ENCODE results near the gene ADIPOQ.

The ADIPOQ gene

GRCh38 chr3:186841620-186842019 is 890 bp upstream of the ADIPOQ start:
- Histone ChIP-seq H3K9ac (ENCODE audit: low read length) (no peak overlapping the region), H2AFZ (ENCODE audit: low read length) (no peak overlapping the region), H3K4me2 (ENCODE audit: low read length) (no peak overlapping the region), H3K27me3 (ENCODE audit: insufficient read depth, low read length) (peaks cover under 1% of the 10 kb centered on the region; the same call in 1 of the 2 replicates), H3K79me2 (ENCODE audit: insufficient read depth, low read length) (no peaks in the 10 kb centered on the region), H3K36me3 (ENCODE audit: insufficient read depth, low read length) (no peaks in the 10 kb centered on the region), H3K9me3 (ENCODE audit: low read length) (no peaks in the 10 kb centered on the region), H4K20me1 (ENCODE audit: insufficient read depth, low read length) (no peaks in the 10 kb centered on the region), H3F3A (ENCODE audit: insufficient read depth, low read length) (no peaks in the 10 kb centered on the region), H3K4me1 (ENCODE audit: insufficient read depth, low read length, severe bottlenecking) (no peaks in the 10 kb centered on the region), H3K27ac (ENCODE audit: low read depth, low read length, poor library complexity, severe bottlenecking) (no peak overlapping the region), H3K4me3 (ENCODE audit: low read depth, low read length, poor library complexity, severe bottlenecking) (no peak overlapping the region), H3K9me2 (ENCODE audit: low read depth, low read length) (no peaks in the 10 kb centered on the region)
- TF ChIP-seq, protein P1, sequence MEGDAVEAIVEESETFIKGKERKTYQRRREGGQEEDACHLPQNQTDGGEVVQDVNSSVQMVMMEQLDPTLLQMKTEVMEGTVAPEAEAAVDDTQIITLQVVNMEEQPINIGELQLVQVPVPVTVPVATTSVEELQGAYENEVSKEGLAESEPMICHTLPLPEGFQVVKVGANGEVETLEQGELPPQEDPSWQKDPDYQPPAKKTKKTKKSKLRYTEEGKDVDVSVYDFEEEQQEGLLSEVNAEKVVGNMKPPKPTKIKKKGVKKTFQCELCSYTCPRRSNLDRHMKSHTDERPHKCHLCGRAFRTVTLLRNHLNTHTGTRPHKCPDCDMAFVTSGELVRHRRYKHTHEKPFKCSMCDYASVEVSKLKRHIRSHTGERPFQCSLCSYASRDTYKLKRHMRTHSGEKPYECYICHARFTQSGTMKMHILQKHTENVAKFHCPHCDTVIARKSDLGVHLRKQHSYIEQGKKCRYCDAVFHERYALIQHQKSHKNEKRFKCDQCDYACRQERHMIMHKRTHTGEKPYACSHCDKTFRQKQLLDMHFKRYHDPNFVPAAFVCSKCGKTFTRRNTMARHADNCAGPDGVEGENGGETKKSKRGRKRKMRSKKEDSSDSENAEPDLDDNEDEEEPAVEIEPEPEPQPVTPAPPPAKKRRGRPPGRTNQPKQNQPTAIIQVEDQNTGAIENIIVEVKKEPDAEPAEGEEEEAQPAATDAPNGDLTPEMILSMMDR (IDR thresholded peaks at IDR 0.05; ENCODE audit: low read length): no peak
- no peak for TF ChIP-seq EZH2 (IDR thresholded peaks at IDR 0.05; ENCODE audit: borderline replicate concordance, low read length)

GRCh38 chr3:186843039-186843432 is 526 bp downstream of the ADIPOQ start:
- Histone ChIP-seq H4K20me1 (ENCODE audit: insufficient read depth, low read length) (no peaks in the 10 kb centered on the region), H3K4me3 (ENCODE audit: low read depth, low read length, poor library complexity, severe bottlenecking) (no peak overlapping the region), H3K9me3 (ENCODE audit: low read length) (no peaks in the 10 kb centered on the region), H3K79me2 (ENCODE audit: insufficient read depth, low read length) (no peaks in the 10 kb centered on the region), H3K36me3 (ENCODE audit: insufficient read depth, low read length) (no peaks in the 10 kb centered on the region), H2AFZ (ENCODE audit: low read length) (no peak overlapping the region), H3K27me3 (ENCODE audit: insufficient read depth, low read length) (peaks cover 6% of the 10 kb centered on the region; the same call in 1 of the 2 replicates), H3K4me1 (ENCODE audit: insufficient read depth, low read length, severe bottlenecking) (no peaks in the 10 kb centered on the region), H3F3A (ENCODE audit: insufficient read depth, low read length) (no peaks in the 10 kb centered on the region), H3K9me2 (ENCODE audit: low read depth, low read length) (no peaks in the 10 kb centered on the region), H3K27ac (ENCODE audit: low read depth, low read length, poor library complexity, severe bottlenecking) (no peak overlapping the region), H3K4me2 (ENCODE audit: low read length) (no peak overlapping the region), H3K9ac (ENCODE audit: low read length) (no peak overlapping the region)
- TF ChIP-seq, protein P1 (IDR thresholded peaks at IDR 0.05; ENCODE audit: low read length): no peak
- no peak for TF ChIP-seq EZH2 (IDR thresholded peaks at IDR 0.05; ENCODE audit: borderline replicate concordance, low read length)

GRCh38 chr3:186844908-186845307 is 2.4 kb downstream of the ADIPOQ start:
- peaks cover 6% of the 10 kb centered on the region; the same call in 1 of the 2 replicates for H3K27me3 ChIP-seq (ENCODE audit: insufficient read depth, low read length)
- no peak overlapping the region for H3K9ac ChIP-seq (ENCODE audit: low read length)
- TF ChIP-seq, protein P1 (IDR thresholded peaks at IDR 0.05; ENCODE audit: low read length): no peak
- TF ChIP-seq EZH2 (IDR thresholded peaks at IDR 0.05; ENCODE audit: borderline replicate concordance, low read length): no peak
- H3K4me1 ChIP-seq (ENCODE audit: insufficient read depth, low read length, severe bottlenecking): no peaks in the 10 kb centered on the region
- H4K20me1 ChIP-seq (ENCODE audit: insufficient read depth, low read length): no peaks in the 10 kb centered on the region
- H3K9me3 ChIP-seq (ENCODE audit: low read length): no peaks in the 10 kb centered on the region
- H3F3A ChIP-seq (ENCODE audit: insufficient read depth, low read length): no peaks in the 10 kb centered on the region
- no peaks in the 10 kb centered on the region for H3K9me2 ChIP-seq (ENCODE audit: low read depth, low read length)
- H3K4me2 ChIP-seq (ENCODE audit: low read length): no peak overlapping the region
- no peak overlapping the region for H2AFZ ChIP-seq (ENCODE audit: low read length)
- H3K79me2 ChIP-seq (ENCODE audit: insufficient read depth, low read length): no peaks in the 10 kb centered on the region
- no peak overlapping the region for H3K27ac ChIP-seq (ENCODE audit: low read depth, low read length, poor library complexity, severe bottlenecking)
- no peak overlapping the region for H3K4me3 ChIP-seq (ENCODE audit: low read depth, low read length, poor library complexity, severe bottlenecking)
- H3K36me3 ChIP-seq (ENCODE audit: insufficient read depth, low read length): no peaks in the 10 kb centered on the region

All from OCI-LY1 (cell line).